OCI-LY7 (cell line): Measurements from ENCODE around the gene USP53.

Experiments used
- CTCF ChIP-seq: fragments of 200-600 bp; sonication (generic); conservative IDR thresholded peaks from 2 replicates; pipeline ENCODE4 v1.5.1; 2014; ENCODE audit warnings: mild to moderate bottlenecking, antibody characterized with exemption, low read length, moderate library complexity, mixed read lengths
- EZH2phosphoT487 ChIP-seq: fragments of 200-600 bp; sonication (generic); IDR thresholded peaks from 2 replicates; pipeline ENCODE4 v1.6.1; 2018; ENCODE audit warnings: low read depth, borderline replicate concordance, mild to moderate bottlenecking, mixed run types, antibody characterized with exemption, low read length, moderate library complexity, mixed read lengths

DNA sequence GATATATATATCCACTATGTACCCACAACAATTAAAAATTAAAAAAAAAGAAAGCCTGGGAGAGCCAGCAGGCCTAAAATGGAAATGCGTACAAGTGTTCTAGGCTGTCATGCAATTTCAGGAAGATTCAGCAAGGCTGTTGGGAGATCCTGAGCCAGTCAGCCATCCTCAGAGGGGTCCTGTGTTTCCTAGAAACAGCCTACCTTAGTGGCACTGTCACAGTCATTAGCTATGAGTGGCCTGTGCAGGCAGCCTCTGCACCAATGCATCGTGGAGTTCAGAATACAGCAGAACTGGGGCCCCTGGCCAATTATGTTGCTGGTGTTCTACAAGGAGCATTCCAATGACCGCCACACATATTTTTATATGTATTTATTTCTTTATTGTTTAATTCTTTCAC lies 21.0 kb upstream of the USP53 start:
- TF ChIP-seq CTCF (no peak), EZH2phosphoT487 (no peak)
